ENCODE data around the gene MAD2L1BP.

DNA sequence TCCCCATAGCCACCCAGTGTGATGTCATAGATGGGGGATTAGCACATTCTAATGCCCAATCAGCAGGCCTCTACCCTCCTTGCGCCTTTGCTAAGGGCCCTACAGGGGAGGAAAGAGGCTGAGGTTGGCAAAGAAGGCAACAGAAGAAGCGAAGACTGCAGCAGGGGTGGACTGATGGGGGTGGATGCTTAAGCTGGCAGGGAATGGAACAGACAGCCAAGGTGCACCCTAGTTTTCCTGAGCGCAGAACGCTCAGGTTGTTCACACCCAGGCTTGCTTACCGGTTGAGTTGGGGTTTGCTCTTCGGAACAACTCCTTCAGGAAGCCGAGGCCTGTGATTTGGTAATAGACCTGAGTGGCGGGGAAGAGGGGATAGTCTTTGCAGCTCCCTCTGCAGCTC is 39.3 kb downstream of the MAD2L1BP start:
- TF ChIP-seq, protein P1, sequence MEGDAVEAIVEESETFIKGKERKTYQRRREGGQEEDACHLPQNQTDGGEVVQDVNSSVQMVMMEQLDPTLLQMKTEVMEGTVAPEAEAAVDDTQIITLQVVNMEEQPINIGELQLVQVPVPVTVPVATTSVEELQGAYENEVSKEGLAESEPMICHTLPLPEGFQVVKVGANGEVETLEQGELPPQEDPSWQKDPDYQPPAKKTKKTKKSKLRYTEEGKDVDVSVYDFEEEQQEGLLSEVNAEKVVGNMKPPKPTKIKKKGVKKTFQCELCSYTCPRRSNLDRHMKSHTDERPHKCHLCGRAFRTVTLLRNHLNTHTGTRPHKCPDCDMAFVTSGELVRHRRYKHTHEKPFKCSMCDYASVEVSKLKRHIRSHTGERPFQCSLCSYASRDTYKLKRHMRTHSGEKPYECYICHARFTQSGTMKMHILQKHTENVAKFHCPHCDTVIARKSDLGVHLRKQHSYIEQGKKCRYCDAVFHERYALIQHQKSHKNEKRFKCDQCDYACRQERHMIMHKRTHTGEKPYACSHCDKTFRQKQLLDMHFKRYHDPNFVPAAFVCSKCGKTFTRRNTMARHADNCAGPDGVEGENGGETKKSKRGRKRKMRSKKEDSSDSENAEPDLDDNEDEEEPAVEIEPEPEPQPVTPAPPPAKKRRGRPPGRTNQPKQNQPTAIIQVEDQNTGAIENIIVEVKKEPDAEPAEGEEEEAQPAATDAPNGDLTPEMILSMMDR (conservative IDR thresholded peaks at IDR 0.05; ENCODE audit: low read length): no peak
- no peak for TF ChIP-seq EZH2phosphoT487 (IDR thresholded peaks at IDR 0.05; ENCODE audit: borderline replicate concordance, low read depth, low read length)

All from OCI-LY7 (cell line).